ENCODE data around the gene CDC42EP3. TPM values are rescaled to one million over a fixed set of nuclear protein-coding genes. Genes with fewer than 3 reads are reported as not detected.

The CDC42EP3 gene
- total and polyA plus RNA-seq, 2 experiments from 2014 or later = 31.4 TPM

GRCh38 chr2:37602702-37603101 is 68.7 kb downstream of the CDC42EP3 start:
- H3K9me2 ChIP-seq (ENCODE audit: insufficient read depth) = no peaks in the 10 kb centered on the region; the same call in 1 of the 2 replicates
- H2AFZ ChIP-seq = no peak overlapping the region
- H3K27me3 ChIP-seq (ENCODE audit: insufficient read depth) = no peaks in the 10 kb centered on the region
- H3K36me3 Mint-ChIP-seq (ENCODE audit: low read depth) = no peaks in the 10 kb centered on the region
- peaks cover 6% of the 10 kb centered on the region; the same call in 1 of the 3 replicates for H3K4me1 Mint-ChIP-seq
- H4K20me1 ChIP-seq (replicated peaks; ENCODE audit: insufficient read depth) = no peaks in the 10 kb centered on the region
- H3K79me2 ChIP-seq (replicated peaks; ENCODE audit: insufficient read depth) = no peaks in the 10 kb centered on the region
- no peak overlapping the region for H3K27ac Mint-ChIP-seq
- ATAC-seq (no peak), DNase-seq (ENCODE audit: low spot score) (no peak)
- H3K4me1 ChIP-seq (ENCODE audit: insufficient read depth) = no peaks in the 10 kb centered on the region
- H3K4me3 ChIP-seq = no peak overlapping the region
- H3K27me3 Mint-ChIP-seq (ENCODE audit: insufficient read depth, low read depth, poor library complexity) = no peaks in the 10 kb centered on the region
- no peak overlapping the region for H3K27ac ChIP-seq (ENCODE audit: low read depth)
- TF ChIP-seq ZNF462 (CRISPR knock-in tag; IDR thresholded peaks at IDR 0.05) (no peak), NANOG (IDR thresholded peaks at IDR 0.05; ENCODE audit: borderline replicate concordance) (no peak), ZNF331 (CRISPR knock-in tag; IDR thresholded peaks at IDR 0.05; ENCODE audit: low read depth) (no peak), JUNB (IDR thresholded peaks at IDR 0.05; ENCODE audit: unreplicated experiment) (no peak), STAT1 (IDR thresholded peaks at IDR 0.05; ENCODE audit: unreplicated experiment) (no peak), ETS1 (IDR thresholded peaks at IDR 0.05) (no peak)
- 0 out of 3 replicates have a peak, but pooled peaks cover 3% of the 10 kb centered on the region for H3K9me3 Mint-ChIP-seq
- no peaks in the 10 kb centered on the region for H3F3A ChIP-seq (replicated peaks; ENCODE audit: low read depth)
- H3K4me3 Mint-ChIP-seq = no peak overlapping the region
- H3K36me3 ChIP-seq (ENCODE audit: insufficient read depth) = no peaks in the 10 kb centered on the region
- no peak overlapping the region for H3K4me2 ChIP-seq
